ENCODE measurements around the gene COL20A1.

DNA sequence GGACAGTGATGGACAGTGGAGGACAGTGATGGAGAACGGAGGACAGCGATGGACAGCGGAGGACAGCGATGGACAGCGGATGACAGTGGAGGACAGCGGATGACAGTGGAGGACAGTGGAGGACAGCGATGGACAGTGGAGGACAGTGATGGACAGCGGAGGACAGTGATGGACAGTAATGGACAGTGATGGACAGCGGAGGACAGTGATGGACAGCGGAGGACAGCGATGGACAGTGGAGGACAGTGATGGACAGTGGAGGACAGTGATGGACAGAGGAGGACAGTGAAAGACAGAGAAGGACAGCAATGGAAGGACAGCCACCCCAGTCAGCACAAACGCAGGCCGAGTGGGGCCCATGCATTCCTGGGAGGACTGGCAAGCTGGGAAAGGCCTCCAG lies 35.4 kb upstream of the COL20A1 start:
- no peak for TF ChIP-seq CTCF (IDR thresholded peaks at IDR 0.05; ENCODE audit: low read depth, low read length)
- TF ChIP-seq POLR2A (IDR thresholded peaks at IDR 0.05; ENCODE audit: extremely low read depth, insufficient read length), result no peak
- no peak for TF ChIP-seq MYC (IDR thresholded peaks at IDR 0.05; ENCODE audit: low read depth, low read length)
- TF ChIP-seq, protein P1, sequence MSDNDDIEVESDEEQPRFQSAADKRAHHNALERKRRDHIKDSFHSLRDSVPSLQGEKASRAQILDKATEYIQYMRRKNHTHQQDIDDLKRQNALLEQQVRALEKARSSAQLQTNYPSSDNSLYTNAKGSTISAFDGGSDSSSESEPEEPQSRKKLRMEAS (IDR thresholded peaks at IDR 0.05; ENCODE audit: low read depth, low read length), result no peak

All from NB4 (cell line).